Measurements from ENCODE around the gene UBE2Z. TPM values are rescaled to one million over a fixed set of nuclear protein-coding genes. Genes with fewer than 3 reads are reported as not detected.

UBE2Z gene
- total RNA-seq, 1 experiment from 2014 or later = 182 TPM

DNA sequence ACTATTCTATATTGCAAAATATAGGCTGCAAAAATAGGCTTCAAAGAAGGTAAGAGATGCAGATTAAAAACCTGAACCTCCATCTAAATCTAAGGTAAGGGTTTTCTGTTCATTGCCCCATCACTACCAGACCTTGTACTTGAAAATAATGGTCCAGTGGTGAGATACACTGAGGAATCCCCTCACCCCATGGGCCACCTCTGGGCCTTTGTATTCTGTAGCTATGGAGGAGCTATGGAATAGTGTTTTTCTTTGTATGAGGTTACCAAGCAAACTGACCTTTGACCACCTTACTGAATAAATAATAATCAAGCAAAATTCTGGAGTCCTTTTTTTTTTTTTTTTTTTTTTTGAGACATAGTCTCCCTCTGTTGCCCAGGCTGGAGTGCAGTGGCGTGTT lies 4.8 kb upstream of the UBE2Z start:
- Histone ChIP-seq H3K9me3 (no peaks in the 10 kb centered on the region), H3K4me3 (ENCODE audit: low read depth, low read length) (no peak overlapping the region), H3K36me3 (ENCODE audit: control insufficient read depth, insufficient read depth, low read length) (no peaks in the 10 kb centered on the region; the same call in 1 of the 2 replicates), H3K4me1 (peaks cover 6% of the 10 kb centered on the region), H3K27me3 (replicated peaks; ENCODE audit: control insufficient read depth, insufficient read depth, low read length) (no peaks in the 10 kb centered on the region)
- BruUV-seq (replicated peaks) = no TSS peak
- ChIA-PET CTCF (interaction anchor here (0.6 to 1.8 kb wide), 13 partner anchors 11 to 232 kb away, joined by 3 to 12 read pairs (median 6); partner anchors contain the start of genes ATP5MC1 and SNF8), POLR2A (interaction anchor here (0.7 to 3.7 kb wide), 6 partner anchors 10 to 90 kb away, joined by 4 to 28 read pairs (median 8); partner anchors contain the start of genes ATP5MC1 and TTLL6)
- no peak overlapping the region for H3K4me3 Mint-ChIP-seq (ENCODE audit: unreplicated experiment)
- TF ChIP-seq, protein P1, sequence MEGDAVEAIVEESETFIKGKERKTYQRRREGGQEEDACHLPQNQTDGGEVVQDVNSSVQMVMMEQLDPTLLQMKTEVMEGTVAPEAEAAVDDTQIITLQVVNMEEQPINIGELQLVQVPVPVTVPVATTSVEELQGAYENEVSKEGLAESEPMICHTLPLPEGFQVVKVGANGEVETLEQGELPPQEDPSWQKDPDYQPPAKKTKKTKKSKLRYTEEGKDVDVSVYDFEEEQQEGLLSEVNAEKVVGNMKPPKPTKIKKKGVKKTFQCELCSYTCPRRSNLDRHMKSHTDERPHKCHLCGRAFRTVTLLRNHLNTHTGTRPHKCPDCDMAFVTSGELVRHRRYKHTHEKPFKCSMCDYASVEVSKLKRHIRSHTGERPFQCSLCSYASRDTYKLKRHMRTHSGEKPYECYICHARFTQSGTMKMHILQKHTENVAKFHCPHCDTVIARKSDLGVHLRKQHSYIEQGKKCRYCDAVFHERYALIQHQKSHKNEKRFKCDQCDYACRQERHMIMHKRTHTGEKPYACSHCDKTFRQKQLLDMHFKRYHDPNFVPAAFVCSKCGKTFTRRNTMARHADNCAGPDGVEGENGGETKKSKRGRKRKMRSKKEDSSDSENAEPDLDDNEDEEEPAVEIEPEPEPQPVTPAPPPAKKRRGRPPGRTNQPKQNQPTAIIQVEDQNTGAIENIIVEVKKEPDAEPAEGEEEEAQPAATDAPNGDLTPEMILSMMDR (IDR thresholded peaks at IDR 0.05; ENCODE audit: insufficient read depth in 1 of 2, low read depth in 1 of 2, low read length in 1 of 2, severe bottlenecking in 1 of 2, unreplicated experiment in 1 of 2) = no peak
- H3K4me1 Mint-ChIP-seq (ENCODE audit: low read depth, unreplicated experiment) = peaks cover 13% of the 10 kb centered on the region
- DNase-seq = peak in 1 of 2 experiments; percentile 53
- H3K9me3 Mint-ChIP-seq (ENCODE audit: unreplicated experiment) = no peaks in the 10 kb centered on the region
- peaks cover 17% of the 10 kb centered on the region for H3K36me3 Mint-ChIP-seq (ENCODE audit: insufficient read depth, unreplicated experiment)
- H3K27ac Mint-ChIP-seq (ENCODE audit: unreplicated experiment) = no peak overlapping the region
- intact Hi-C loops (cut with micrococcal nuclease; ENCODE audit: unreplicated experiment) = no loop called here
- H3K27me3 Mint-ChIP-seq (ENCODE audit: insufficient read depth, unreplicated experiment) = no peaks in the 10 kb centered on the region

DNA sequence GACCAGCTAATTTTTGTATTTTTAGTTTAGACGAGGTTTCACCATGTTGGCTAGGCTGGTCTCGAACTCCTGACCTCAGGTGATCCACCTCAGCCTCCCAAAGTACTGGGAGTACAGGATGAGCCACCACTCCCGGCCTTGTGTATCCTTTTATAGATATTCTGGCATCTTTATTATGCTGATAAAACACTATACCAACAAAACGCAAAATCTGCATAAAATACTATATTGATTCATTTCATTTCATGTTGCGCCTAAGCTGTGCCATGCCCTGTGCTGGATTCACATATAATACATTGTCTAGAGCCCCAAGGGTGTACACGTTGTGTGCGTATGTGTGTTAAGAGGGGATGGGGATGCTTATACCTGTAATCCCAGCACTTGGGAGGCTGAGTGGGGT lies 3.8 kb upstream of the UBE2Z start:
- Mint-ChIP-seq H3K4me1 (ENCODE audit: low read depth, unreplicated experiment) (peaks cover 18% of the 10 kb centered on the region), H3K27ac (ENCODE audit: unreplicated experiment) (no peak overlapping the region), H3K27me3 (ENCODE audit: insufficient read depth, unreplicated experiment) (no peaks in the 10 kb centered on the region), H3K36me3 (ENCODE audit: insufficient read depth, unreplicated experiment) (peaks cover 22% of the 10 kb centered on the region), H3K4me3 (ENCODE audit: unreplicated experiment) (no peak overlapping the region), H3K9me3 (ENCODE audit: unreplicated experiment) (no peaks in the 10 kb centered on the region)
- CTCF ChIA-PET = interaction anchor here (0.6 kb wide), 1 partner anchor 119 kb away, joined by 4 read pairs; no protein-coding TSS in a partner anchor
- BruUV-seq (replicated peaks) = no TSS peak
- intact Hi-C loops (cut with micrococcal nuclease; ENCODE audit: unreplicated experiment) = no loop called here
- Histone ChIP-seq H3K36me3 (ENCODE audit: control insufficient read depth, insufficient read depth, low read length) (no peaks in the 10 kb centered on the region), H3K9me3 (no peaks in the 10 kb centered on the region), H3K4me3 (ENCODE audit: low read depth, low read length) (no peak overlapping the region), H3K27me3 (replicated peaks; ENCODE audit: control insufficient read depth, insufficient read depth, low read length) (no peaks in the 10 kb centered on the region), H3K4me1 (peaks cover 10% of the 10 kb centered on the region)
- TF ChIP-seq, protein P1 (IDR thresholded peaks at IDR 0.05; ENCODE audit: insufficient read depth in 1 of 2, low read depth in 1 of 2, low read length in 1 of 2, severe bottlenecking in 1 of 2, unreplicated experiment in 1 of 2) = no peak
- DNase-seq = no peak
- POLR2A ChIA-PET = interaction anchor here (0.6 to 3.7 kb wide), 3 partner anchors 12 to 1077 kb away, joined by 7 to 28 read pairs (median 10); partner anchors contain the start of gene ATP5MC1

DNA sequence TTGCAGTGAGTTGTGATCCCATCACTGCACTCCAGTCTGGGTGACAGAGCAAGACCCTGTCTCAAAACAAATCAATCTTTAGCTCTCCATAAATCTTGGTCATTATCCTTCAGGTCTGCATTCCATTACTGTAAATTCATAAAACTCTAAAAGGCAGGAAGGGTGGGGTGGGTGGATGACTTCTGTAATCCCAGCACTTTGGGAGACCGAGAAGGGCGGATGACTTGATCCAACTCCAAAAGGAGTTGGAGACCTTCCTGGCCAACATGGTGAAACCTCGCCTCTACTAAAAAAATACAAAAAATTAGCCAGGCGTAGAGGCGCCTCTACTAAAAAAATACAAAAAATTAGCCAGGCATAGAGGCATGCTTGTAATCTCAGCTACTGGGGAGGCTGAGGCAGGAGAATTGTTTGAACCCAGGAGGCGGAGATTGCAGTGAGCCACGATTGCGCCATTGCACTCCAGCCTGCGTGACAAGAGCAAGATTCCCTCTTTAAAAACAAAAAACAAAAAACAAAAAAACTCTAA lies 2.2 kb upstream of the UBE2Z start:
- Histone ChIP-seq H3K9me3 (no peaks in the 10 kb centered on the region), H3K36me3 (ENCODE audit: control insufficient read depth, insufficient read depth, low read length) (peaks cover 2% of the 10 kb centered on the region; the same call in 1 of the 2 replicates), H3K4me3 (ENCODE audit: low read depth, low read length) (no peak overlapping the region), H3K27me3 (replicated peaks; ENCODE audit: control insufficient read depth, insufficient read depth, low read length) (no peaks in the 10 kb centered on the region), H3K4me1 (peaks cover 24% of the 10 kb centered on the region)
- TF ChIP-seq, protein P1 (IDR thresholded peaks at IDR 0.05; ENCODE audit: insufficient read depth in 1 of 2, low read depth in 1 of 2, low read length in 1 of 2, severe bottlenecking in 1 of 2, unreplicated experiment in 1 of 2) = no peak
- intact Hi-C loops (cut with micrococcal nuclease; ENCODE audit: unreplicated experiment) = no loop called here
- H3K36me3 Mint-ChIP-seq (ENCODE audit: insufficient read depth, unreplicated experiment) = peaks cover 35% of the 10 kb centered on the region
- no peaks in the 10 kb centered on the region for H3K9me3 Mint-ChIP-seq (ENCODE audit: unreplicated experiment)
- H3K27me3 Mint-ChIP-seq (ENCODE audit: insufficient read depth, unreplicated experiment) = no peaks in the 10 kb centered on the region
- no peak for DNase-seq
- H3K4me3 Mint-ChIP-seq (ENCODE audit: unreplicated experiment) = no peak overlapping the region
- H3K27ac Mint-ChIP-seq (ENCODE audit: unreplicated experiment) = no peak overlapping the region
- POLR2A ChIA-PET = interaction anchor here (0.6 to 1.8 kb wide), 2 partner anchors 12 to 13 kb away, joined by 4 to 5 read pairs; partner anchors contain the start of gene ATP5MC1
- peaks cover 35% of the 10 kb centered on the region for H3K4me1 Mint-ChIP-seq (ENCODE audit: low read depth, unreplicated experiment)
- CTCF ChIA-PET = interaction anchor here (0.6 kb wide), 1 partner anchor 19 kb away, joined by 5 read pairs; no protein-coding TSS in a partner anchor
- no TSS peak for BruUV-seq (replicated peaks)

Data from Caco-2 (cell line).